Activated CD8-positive, alpha-beta memory T cell treated with anti-CD3 and anti-CD28 coated beads, Interleukin-2, amount 50 U/mL, for 48 hours (primary cell): ENCODE results near the gene STYK1.

Experiments used
- DNase-seq: peaks from one replicate; pipeline ENCODE4 v3.0.0-alpha.2; 2020

Gene STYK1, protein sequence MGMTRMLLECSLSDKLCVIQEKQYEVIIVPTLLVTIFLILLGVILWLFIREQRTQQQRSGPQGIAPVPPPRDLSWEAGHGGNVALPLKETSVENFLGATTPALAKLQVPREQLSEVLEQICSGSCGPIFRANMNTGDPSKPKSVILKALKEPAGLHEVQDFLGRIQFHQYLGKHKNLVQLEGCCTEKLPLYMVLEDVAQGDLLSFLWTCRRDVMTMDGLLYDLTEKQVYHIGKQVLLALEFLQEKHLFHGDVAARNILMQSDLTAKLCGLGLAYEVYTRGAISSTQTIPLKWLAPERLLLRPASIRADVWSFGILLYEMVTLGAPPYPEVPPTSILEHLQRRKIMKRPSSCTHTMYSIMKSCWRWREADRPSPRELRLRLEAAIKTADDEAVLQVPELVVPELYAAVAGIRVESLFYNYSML

DNA sequence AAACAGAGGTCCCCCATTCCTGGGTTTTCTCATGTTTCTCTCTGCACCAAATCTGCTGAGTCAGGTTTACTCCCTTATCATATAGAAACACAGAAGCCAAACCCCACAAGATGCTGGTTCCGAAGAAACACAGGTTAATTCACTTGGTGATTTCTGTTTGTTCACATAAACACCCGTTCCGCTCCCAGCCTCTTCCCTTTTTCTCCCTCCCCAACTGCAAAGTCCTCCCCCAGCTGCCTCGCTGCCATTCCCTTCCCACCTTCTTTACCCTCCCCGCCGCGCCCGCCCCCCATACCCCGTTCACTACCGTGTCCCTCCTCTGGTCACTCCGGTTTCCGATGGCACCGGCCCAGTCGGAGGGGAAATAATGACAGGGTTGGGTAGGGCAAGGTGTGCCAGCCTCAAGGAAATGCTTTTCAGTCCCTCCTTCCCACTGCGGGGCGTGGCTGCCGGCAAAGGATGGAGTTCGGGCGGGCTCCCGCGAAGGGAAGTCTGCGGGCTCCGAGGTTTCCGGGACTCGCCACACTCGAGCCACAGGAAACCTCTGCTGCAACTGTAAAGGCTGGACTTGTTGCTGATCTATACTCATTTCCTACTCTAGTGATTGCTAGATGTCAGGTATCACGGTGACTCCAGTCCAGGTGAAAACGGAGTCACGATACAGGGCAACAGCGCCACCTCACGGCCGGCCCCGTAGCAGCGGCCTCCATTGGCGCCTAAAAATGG lies at the start of gene STYK1:
Gene STYK1, minus strand, starts transcription at position 394 of the 726 bp plus-strand sequence. CDS start 39,434 bp downstream, outside the sequence.
- peak; percentile 91 for DNase-seq

DNA sequence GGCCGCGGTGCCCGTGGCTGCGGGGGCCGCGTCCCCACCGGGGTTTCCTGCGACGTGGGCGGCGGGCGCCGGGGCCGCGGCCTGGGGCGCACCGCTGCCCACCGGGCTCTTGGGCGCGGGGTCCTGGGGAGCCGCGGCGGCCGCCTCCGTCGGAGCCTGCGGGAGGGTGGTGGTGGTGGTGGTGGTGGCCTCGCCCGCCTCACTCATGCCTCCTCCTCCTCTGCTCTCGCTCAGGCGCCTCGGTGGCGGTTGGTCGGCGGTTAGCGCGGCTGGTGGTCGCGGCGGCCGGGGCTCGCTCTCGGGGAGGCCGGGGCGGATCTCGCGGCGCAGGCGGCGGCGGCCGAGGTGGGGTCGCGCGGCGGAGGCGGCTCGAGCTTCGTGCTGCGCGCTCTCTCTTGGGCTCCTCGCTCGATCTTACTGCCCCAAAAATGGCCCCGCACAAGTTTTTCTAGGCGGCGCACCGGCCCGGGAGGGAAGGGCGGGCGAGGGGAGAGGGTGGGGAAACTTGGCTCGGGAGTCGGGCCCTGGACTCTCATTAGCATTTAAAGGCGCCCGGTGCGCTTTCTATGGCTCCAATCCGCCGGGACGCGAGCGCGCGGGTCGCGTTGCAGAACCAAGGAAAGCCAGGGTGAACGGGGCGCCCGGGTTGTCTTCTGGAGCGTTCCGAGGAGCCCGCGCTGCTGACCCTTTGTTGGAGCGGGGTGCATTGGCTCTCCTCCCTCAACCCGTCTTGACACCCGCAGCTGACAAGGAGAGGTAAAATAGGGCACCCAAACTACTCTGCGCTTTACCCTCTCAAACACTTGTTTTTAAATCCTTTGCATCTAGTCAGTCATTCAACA lies 49.3 kb upstream of the STYK1 start, which contains the start of gene YBX3:
Gene YBX3, minus strand, starts transcription at position 419 of the 842 bp plus-strand sequence. Its CDS starts 212 bp downstream, at position 207.
- DNase-seq: peak; percentile 79

DNA sequence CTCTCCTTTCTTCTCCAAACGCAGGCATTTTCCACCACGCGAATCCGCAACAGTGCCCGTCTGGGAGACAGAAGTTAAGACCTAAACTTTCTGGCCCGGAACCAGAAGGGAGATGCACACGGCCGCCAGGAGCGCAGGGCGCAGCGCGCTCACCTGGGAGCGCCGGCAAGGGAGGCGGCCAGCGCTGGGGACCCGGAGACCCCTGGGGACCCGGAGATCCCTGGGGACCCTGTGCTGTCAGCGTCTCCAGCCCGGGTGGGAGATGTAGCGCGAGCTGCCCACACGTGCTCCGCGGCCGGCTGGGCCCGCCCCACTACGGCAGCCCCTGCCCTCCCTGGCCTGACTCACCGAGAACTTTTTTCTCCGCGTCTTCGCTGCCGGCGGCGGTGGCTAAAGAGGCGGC lies 48.7 kb upstream of the STYK1 start:
- peak; percentile 83 for DNase-seq

- DNase-seq: peak; percentile 86
Measured at GRCh38 chr12:10721651-10722501, 48.0 kb upstream of the STYK1 start.

- DNase-seq: no peak
Measured at GRCh38 chr12:10720974-10721650, 47.3 kb upstream of the STYK1 start.

- no peak for DNase-seq
Measured at GRCh38 chr12:10719482-10719881, 45.6 kb upstream of the STYK1 start.

- no peak for DNase-seq
Measured at GRCh38 chr12:10718279-10718821, 44.5 kb upstream of the STYK1 start.

DNA sequence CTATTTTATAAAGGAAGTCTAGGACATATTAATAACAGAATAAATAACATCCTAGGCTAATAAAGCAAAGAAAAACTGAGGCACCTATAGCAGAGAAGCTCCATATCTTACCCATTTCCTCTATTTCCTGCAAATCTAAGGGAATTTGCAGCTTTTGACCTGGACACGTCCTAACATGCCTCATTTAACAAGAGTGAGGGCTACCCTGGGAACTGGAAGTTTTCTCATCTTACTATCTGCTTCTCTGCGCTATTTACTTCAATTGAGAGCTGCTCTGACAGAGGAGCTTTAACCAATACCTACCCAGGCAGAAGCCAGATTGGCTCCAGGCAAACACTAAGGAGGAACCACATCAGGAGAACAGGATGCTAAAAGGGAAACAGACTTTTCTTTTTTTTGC lies 43.6 kb upstream of the STYK1 start:
- DNase-seq: no peak

DNA sequence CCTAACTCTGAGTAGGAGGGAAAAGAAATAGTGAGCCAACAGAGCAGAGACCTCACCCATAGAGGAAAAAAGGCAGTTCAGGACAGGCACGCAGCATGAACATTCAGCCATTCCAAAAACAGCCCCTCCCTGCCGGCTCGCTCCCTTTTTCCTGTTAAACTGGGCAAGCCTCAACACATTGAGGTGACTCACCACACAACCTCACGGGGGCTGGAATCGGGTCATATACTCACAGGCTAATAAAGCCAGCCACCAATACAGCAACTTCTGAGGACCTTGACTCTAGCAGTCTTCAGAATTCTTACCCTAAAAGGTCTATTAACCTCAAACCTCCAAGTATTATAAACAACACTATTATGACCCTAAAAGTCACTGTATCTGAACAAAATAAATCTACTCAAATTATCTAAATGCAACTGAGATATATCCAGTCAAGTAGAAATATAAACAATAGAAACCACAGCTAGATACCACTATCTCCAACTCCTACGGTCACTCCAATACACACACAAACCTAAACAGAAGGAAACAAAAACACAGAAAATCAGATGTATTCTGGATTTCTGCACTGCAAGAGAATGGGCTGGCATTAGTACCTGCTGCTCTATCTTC lies 43.0 kb upstream of the STYK1 start:
- DNase-seq: no peak

DNA sequence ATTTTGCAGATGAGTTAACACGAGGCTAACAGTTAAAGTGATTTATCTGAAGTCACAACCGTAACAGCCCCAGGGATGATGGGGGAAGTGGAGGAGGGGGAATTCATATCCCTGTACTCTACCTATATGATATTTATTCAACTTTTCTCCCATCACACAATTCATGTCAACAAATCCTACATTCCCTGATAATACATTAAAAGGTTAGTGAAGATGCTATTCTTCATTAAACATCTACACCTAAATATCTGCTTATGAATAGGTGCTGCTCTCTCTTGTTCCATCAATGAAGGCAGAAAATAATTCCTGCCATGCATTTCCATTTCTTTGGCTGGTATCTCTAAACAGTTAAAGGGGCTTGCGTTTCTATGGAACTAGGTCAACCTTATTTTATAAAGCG lies 42.4 kb upstream of the STYK1 start:
- no peak for DNase-seq

DNA sequence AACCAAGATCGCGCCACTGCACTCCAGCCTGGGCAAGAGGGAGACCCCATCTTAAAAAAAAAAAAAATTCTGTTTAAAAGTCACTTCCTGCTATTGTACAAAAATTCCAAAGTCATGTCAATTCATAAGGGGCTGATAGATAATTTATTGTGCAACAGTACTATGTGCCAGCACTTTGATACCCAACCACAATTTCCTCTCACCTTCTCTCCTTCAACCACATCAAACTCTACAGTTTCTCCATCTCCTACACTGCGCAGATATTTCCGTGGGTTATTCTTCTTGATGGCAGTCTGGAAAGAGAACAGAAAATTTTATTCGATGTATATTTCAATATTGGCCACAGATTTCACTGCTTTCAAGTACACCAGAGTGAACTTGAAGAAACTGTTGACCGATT lies 41.6 kb upstream of the STYK1 start:
- no peak for DNase-seq

GRCh38 chr12:10709808-10710207 lies 36.0 kb upstream of the STYK1 start:
- no peak for DNase-seq

- DNase-seq: no peak
Measured at GRCh38 chr12:10708862-10709261, 35.0 kb upstream of the STYK1 start.

DNA sequence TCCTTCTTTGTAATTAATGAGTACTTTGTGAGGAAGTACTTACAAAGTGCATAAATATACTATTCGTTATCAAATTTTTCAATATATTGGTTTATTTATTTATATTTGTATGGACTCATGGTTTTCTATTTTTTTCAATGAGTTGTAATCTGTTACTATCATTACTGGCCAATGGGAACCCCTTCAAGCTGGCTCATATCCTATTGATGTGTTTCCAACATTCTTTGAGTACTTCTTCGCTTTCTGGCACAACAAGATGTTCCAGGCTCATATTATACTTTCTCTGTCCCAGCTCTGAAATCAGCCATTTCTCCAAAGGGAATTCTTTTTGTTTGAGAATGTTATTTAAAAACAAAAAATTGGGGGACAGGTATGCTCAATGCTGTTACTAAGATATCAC lies 31.8 kb upstream of the STYK1 start:
- no peak for DNase-seq

GRCh38 chr12:10701843-10702242 lies 28.0 kb upstream of the STYK1 start:
- DNase-seq: no peak

DNA sequence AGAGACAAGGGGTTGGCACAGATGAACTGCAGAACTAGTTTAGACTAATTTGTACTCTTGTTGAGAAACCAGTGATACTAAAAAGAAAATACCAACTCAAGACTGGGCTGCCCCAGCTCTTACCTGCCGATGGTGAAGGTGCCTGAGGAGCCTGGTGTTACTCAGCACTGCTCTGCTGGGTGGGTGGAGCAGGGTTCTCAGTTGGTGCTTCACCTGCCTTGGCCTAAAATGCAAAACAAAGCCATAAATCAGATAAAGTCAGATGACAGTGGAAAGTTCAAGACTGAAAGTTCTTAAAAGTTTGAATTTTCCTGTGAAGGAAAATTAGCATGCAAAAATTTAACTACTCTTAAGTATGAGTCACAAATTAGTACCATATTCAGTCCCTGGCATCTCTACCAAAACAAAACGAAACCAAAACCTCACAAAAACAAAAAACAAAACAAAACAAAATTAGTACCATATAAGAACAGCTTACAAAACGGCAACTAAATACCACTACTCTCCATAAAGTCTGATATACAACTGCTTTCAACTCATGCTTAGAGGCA lies 27.4 kb upstream of the STYK1 start:
- no peak for DNase-seq

GRCh38 chr12:10700581-10700980 lies 26.7 kb upstream of the STYK1 start:
- no peak for DNase-seq

DNA sequence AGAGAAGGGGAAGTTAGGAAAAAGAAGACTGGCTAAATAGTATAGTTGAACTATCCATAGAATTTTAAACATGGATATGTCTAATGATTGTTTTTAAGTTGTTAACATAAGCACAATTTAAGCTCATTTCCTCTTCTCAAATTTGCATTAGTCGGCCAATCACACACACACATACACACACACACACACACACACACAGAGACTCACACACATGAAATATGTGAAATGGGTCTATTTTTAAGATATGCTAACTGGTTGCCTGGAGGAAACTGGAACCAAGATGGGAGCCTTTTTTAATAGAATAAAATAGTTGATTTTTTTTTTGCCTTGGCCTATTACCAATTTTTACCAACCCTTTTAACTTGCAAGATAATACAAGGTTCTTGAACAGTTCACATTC lies 24.0 kb upstream of the STYK1 start:
- no peak for DNase-seq

DNA sequence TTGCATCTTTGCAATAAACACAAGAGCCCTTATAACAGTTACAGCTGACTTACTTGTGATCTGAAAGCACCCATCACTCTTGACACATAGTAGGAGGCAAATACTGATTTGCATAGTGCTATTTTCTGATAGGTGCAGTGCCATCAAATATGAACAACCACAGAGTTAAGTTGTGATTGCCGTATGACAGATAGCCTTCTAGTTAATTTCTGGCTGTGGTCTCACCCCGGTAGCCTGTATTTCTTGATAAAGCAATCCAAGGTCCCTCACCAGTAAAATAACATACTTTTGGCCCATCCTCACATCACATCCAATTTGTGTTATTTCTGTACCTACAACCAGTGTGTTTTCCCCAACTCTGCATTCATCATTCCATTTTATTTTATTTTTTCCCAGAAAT lies 23.3 kb upstream of the STYK1 start:
- no peak for DNase-seq

GRCh38 chr12:10690906-10691305 lies 17.1 kb upstream of the STYK1 start:
- DNase-seq: no peak

- no peak for DNase-seq
Measured at GRCh38 chr12:10689146-10689545, 15.3 kb upstream of the STYK1 start.
